Hippocampal formation (tissue), 2 donors: ENCODE data around the gene UTP14C.
"Not testable (repeated sequence)": the region's sequence is repeated elsewhere in the genome, so short reads cannot be mapped to it uniquely, and the experiment has no call there.

ENCODE experiments used
- DNase-seq, 2 donors: peaks; one replicate each; lab custom pipeline; 2025; lab: John Stamatoyannopoulos, UW

Gene UTP14C

DNA sequence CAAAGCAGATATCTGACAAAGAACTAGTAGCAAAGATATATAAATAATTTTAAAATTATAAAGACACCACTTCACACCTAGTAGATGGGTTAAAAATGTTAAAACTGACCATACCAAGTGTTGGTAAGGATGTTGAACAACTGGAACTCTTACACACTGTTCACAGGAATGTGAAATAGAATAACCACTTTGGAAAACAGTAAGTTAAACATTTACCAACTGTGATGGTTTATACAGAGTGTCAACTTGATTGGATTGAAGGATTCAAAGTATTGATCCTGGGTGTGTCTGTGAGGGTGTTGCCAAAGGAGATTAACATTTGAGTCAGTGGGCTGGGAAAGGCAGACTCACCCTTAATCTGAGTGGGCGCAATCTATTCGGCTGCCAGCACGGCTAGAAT is 19.2 kb downstream of the UTP14C start:
- no peak for DNase-seq

DNA sequence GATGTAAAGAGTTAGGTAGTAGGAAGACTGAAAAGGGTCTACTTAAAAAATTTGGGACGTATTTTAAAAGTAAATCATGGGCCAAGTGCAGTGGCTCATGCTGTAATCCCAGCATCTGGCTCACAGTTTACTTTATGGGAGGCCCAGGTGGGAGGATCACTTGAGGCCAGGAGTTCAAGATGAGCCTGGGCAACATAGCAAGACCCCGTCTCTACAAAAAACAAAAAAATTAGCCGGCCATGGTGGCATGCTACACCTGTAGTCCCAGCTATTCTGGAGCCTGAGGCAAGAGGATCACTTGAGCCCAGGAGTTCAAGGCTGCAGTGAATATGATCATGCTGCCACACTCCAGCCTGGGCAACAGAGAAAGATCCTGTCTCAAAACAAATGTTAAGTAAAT is 23.0 kb downstream of the UTP14C start:
- DNase-seq = no peak

DNA sequence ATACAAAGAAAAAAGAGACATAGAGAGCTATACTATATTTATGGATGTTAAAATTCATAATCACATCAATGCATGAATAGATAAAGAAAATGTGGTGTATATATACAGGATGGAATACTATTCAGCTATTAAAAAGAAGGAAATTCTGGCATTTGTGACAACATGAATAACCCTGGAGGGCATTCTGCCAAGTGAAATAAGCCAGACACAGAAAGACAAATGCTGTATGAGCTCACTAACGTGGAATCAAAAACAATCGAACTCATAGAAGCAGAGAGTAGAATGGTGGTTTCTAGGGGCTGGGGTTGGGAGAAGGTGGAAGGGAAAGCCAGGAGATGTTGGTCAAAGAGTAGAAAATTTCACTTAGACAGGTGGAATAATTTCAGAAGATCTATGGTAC is 24.0 kb downstream of the UTP14C start:
- no peak for DNase-seq

- no peak for DNase-seq
Measured at GRCh38 chr13:52051400-52051799, 26.9 kb downstream of the UTP14C start.

GRCh38 chr13:52053460-52053859 is 29.0 kb downstream of the UTP14C start:
- DNase-seq = no peak

GRCh38 chr13:52061064-52061463 is 36.6 kb downstream of the UTP14C start:
- not testable (repeated sequence) for DNase-seq

- no peak for DNase-seq
Measured at GRCh38 chr13:52061587-52061986, 37.1 kb downstream of the UTP14C start.

GRCh38 chr13:52067237-52067636 is 42.7 kb downstream of the UTP14C start:
- DNase-seq = no peak

DNA sequence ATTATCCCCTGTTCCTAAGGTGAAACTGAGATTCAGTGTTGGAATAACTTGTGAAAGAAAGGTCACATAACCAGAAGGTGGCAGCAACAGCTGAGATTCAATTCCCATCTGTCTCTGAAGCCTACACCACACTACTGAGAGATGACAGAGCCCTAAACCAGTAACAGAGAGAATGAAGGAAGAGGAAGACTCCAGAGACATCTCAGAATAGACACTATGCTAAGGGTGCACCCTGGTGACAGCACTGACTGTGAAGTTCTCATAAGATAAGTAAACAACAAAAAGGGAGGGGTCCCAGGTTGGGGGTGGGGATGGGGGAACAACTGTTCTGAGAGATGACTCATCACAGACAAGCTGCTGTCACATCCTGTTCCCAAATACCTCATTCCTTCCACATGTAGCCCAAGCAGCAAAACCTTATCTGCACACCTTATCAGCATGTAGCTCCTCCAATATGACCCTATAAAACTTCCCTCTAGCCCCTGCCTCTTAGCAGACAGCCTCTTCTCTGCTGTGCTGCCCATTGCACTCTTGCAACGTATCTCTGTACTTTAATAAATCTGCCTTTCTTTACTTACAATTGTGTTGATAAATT is 46.5 kb downstream of the UTP14C start:
- DNase-seq = no peak
